ENCODE results near the gene CDC42.

DNA sequence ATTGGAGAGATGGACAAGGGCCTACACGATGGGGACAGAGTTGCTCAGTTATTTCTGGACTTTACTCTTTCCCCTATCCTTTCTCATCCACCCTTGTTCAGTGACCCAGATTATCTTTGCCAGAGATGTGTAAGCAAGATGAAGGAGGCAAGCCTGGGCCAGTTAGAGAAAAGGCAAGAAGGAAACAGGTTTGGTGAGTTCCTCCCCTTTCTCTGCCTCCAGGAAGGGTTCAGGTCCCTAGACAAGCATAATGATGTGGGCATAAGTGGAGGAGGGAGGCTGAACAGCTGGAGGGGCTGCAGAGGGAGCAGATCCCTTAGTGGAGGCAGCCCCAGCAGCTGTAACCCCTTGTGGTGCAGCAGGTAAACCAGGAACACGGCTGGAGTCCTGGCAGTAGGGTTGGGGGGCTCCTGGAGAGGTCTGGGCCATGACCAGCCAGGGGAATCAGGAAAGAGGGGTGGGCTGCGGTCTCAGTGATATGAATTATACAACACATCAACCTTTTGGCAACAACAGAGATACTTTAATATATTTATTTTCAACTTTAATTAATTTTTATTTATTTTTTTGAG, 9.2 kb upstream of the CDC42 start:
- TF ChIP-seq, protein P1, sequence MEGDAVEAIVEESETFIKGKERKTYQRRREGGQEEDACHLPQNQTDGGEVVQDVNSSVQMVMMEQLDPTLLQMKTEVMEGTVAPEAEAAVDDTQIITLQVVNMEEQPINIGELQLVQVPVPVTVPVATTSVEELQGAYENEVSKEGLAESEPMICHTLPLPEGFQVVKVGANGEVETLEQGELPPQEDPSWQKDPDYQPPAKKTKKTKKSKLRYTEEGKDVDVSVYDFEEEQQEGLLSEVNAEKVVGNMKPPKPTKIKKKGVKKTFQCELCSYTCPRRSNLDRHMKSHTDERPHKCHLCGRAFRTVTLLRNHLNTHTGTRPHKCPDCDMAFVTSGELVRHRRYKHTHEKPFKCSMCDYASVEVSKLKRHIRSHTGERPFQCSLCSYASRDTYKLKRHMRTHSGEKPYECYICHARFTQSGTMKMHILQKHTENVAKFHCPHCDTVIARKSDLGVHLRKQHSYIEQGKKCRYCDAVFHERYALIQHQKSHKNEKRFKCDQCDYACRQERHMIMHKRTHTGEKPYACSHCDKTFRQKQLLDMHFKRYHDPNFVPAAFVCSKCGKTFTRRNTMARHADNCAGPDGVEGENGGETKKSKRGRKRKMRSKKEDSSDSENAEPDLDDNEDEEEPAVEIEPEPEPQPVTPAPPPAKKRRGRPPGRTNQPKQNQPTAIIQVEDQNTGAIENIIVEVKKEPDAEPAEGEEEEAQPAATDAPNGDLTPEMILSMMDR (conservative IDR thresholded peaks at IDR 0.05; ENCODE audit: low read depth, low read length), result no peak
- TF ChIP-seq EZH2 (IDR thresholded peaks at IDR 0.05; ENCODE audit: low read length, unreplicated experiment) (no peak), EZH2phosphoT487 (IDR thresholded peaks at IDR 0.05; ENCODE audit: borderline replicate concordance, low read length) (no peak)
